GM18511 (cell line): Measurements from ENCODE around the gene TICAM2.

ENCODE experiments used
- ATAC-seq: cut with Tn5 transposase; IDR thresholded peaks from one replicate; pipeline ENCODE4 v1.9.1; 2021; ENCODE audit warnings: mild to moderate bottlenecking, moderate library complexity; ENCODE audit not compliant: unreplicated experiment

The TICAM2 gene

GRCh38 chr5:115611873-115612272 is 9.6 kb upstream of the TICAM2 start:
- ATAC-seq = no peak

DNA sequence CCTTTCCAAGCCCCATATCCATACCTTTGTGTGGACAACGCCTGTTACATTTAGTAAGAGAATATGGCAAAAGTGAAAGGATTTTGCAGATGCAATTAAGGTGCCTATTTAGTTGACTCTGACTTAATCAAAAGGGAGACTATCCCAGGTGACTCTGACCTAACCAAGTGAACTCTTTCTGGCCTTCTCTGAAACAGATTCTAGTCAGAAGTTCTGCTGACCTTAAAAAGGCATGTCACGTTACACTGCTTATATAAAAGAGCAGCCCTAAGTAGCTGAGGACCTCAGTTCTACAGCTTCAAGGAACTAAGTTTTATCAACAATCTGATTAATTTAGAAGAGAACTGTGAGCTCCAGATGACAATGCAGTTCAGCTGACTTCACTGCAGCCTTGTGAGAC is 5.7 kb upstream of the TICAM2 start:
- ATAC-seq = no peak

DNA sequence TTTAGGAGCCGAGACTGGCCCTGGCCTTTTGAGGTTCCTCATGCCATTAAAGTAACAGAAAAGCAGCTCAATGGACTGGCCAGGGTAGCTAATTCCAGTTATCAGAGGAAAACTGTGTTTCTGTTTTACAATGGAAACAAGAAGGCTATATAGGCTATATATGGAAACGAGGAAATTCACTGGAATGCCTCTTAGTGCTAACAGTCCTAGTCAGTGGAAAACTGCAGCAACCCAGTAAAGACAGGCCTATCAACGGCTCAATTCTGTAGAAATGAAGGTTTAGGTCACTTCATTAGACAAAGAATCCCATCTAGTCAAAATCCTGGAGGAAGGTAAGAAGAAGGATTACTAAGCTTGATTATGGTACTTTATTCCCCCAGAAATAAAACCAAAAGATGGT is 3.2 kb upstream of the TICAM2 start:
- ATAC-seq = no peak

GRCh38 chr5:115602591-115603125 is 379 bp upstream of the TICAM2 start:
- ATAC-seq = peak; percentile 14

DNA sequence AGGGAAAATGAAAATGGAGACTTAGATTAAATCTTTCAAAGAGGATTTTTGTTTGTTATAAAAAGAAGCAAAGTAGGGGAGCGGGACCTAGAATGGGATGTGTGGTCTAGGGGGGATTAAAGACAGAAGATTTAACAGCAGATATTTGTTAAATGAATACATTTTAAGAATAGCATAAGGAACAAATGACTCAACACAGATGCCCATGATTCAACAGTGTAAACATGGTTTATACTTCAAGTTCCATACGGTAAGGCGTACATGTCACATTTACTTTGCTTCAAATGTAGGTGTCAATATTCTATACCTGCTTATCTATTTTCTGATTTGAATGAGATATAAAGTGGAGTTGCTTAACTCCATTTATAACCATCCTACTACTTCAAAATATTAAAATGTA is 1.5 kb downstream of the TICAM2 start:
- ATAC-seq = no peak

- ATAC-seq = peak; percentile 0
Observed at GRCh38 chr5:115599924-115600323, 2.4 kb downstream of the TICAM2 start.

GRCh38 chr5:115599502-115599901 is 2.8 kb downstream of the TICAM2 start:
- peak; percentile 45 for ATAC-seq

GRCh38 chr5:115594128-115595047 is 7.9 kb downstream of the TICAM2 start:
- no peak for ATAC-seq

DNA sequence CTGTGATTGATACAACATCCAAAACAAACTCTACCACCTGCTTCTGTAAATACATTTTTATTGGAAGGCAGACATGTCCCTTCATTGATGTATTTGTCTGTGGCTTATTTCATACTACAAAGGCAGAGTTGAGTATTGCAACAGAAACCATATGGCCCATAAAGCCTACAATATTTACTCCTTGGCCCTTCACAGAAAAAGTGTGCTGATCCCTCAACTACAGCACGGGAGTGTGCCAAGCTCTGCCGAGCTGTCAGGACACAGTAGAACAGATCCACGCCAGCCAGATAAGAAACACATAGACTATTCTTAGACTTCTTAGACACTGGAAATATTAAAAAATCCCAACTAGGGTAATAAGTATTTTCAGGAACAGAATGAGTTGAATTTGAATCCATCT is 13.2 kb downstream of the TICAM2 start:
- no peak for ATAC-seq

DNA sequence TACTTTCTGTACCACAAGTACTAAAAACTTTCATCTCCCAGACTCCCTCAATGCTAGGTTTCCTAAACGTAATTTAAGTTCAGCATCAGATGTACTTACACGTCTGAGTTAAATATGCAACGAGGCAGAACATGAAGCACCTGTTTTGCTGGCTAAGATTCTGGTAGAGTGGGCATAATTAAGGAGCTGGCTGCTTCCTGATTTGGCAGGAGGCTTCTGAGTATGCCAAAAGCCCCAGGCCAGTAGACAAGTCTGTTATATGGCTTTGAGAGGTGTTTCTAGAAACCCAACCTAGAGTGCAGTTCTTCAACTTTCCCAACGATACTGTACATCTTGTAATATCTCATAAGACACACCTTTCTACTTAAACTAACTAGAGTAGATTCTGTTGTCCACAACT is 13.6 kb downstream of the TICAM2 start:
- no peak for ATAC-seq

- peak; percentile 65 for ATAC-seq
Observed at GRCh38 chr5:115586525-115587146, 15.6 kb downstream of the TICAM2 start.

DNA sequence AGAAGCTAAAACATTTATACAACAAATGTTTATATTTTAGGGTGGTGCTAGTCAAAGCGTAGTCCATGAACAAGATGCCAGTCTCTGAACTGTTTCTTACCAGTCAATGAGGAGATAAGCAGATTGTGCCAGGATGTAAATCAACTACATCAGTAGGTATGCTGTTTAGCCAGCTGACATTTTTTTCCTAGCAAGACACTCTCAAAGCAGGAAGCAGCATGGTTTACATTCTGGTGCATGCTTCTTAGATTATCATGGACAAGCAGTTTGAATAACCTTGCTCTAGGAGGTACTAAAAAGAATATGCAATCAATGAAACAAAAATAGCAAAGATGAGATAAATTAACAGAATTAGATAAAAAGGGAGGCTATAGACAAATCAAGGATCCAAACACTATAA is 17.0 kb downstream of the TICAM2 start:
- ATAC-seq = no peak

GRCh38 chr5:115584501-115584900 is 17.8 kb downstream of the TICAM2 start:
- ATAC-seq = no peak

DNA sequence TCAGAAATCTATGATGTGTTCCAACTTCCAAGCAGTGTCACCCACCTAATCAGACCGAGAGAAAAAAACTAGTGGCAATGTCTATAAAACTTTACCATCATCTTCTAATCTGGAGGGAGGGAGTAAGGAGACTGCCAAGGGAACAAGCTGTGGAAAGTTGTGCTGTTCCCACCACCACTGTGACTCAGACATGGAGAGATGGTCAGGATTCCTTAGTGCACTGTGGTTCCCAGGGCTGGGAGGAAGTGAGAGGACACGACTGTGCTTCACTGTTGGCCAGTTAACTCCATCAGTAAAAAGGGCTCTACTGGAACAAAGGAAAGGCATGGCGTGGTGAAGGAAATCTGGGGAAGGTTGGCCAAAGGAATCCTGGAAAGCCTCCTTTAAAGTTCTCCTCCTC is 18.8 kb downstream of the TICAM2 start:
- no peak for ATAC-seq

DNA sequence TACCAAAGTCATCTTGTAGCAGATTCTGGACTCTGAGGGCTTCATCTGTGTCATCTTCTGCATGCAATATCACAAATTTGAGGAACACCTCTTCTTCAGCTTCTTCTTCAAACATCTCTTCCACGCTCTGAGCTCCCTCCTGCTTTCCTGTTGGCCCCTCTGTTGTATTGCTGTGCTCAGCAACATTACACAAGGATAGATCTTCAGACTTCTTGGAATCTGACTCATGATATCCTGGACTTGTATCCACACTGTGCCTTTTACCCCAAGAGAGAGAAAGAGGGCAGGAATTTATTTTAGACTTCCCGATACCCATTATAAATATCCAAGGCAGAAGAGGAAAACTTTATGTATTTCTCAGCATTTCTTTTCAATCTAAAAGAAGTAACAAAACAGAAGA is 21.3 kb downstream of the TICAM2 start:
- no peak for ATAC-seq

GRCh38 chr5:115579747-115580173 is 22.5 kb downstream of the TICAM2 start:
- peak; percentile 75 for ATAC-seq

DNA sequence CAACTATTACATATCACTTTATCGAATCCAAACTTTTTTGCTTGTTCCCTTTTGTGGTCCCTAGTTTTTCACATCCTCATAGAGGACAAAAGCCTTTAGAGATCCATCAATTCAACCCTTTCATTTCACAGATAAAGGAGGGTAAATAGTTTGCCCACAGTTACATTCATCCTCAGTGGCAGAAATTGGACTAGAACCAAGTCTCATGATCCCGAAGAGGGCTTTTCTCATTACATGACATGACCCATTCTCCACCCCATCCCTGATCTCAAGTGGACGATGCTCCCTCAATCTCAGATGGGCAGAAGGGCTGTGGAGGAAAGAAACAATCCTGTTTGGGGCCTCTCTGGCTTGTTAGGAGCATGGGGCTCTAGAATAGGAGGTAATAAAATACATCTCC is 23.1 kb downstream of the TICAM2 start:
- peak; percentile 1 for ATAC-seq

DNA sequence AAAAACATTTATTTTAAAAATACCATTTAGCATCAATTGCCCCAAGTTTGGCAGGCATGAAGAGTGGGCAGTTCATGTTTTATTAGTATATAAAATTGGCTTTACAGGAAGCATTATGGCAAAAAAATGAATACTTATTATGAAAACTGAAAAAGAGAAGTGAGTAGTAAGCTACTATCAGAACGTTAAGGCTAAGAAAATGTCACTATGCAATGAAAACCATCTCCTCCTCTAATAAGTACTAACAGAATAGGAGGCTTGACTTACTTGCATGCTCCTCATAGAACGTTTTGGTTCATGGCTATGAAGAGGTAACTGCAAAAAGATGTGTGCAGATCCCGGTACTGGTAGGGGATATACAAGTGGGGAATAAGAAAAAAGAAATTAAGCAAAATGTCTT is 23.6 kb downstream of the TICAM2 start:
- peak; percentile 60 for ATAC-seq

GRCh38 chr5:115577741-115578140 is 24.5 kb downstream of the TICAM2 start:
- ATAC-seq = no peak

GRCh38 chr5:115577329-115577728 is 24.9 kb downstream of the TICAM2 start:
- no peak for ATAC-seq

DNA sequence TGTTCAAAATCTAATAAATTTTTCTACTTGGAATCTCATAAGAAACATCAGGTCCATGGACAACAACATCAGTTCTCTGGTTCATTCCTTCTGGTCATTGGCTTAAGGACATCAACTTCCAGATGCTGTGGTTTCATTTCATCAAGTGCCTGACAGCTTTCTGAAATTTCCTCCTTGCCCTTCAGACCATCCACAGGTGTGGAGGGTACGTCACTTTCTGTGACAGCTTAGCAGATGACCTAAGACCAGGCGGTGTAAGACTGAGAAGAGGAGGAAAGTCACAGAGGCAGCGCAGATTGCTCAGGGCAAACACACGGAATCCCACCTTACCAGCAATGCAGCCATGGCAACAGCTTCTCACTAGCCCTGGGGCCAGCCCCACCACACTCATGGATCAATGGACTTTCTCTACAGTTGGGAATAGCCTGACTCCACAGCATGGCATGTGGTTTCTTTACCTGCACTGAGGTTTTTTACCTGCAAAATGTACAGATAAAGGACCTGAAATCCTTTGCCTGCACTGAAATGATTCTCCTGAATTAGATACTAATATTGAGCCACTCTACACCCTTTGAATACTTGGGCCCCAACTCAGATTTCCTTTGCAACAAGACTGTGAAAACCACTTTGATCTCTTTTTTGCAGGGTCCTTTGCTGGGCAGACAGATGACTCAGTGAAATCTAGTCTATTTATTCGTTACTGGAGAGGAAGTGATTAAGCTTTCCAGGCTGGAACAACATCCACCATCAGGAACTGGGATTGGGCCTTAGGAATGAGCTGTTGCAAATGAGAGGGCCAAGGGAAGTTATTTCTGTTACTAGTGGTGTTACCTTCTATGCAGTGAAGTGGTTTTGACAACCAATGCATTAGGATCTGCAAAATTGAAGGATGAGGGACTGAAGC is 26.9 kb downstream of the TICAM2 start:
- ATAC-seq = peak; percentile 32
